ENCODE data around the gene MPL.

MPL gene

DNA sequence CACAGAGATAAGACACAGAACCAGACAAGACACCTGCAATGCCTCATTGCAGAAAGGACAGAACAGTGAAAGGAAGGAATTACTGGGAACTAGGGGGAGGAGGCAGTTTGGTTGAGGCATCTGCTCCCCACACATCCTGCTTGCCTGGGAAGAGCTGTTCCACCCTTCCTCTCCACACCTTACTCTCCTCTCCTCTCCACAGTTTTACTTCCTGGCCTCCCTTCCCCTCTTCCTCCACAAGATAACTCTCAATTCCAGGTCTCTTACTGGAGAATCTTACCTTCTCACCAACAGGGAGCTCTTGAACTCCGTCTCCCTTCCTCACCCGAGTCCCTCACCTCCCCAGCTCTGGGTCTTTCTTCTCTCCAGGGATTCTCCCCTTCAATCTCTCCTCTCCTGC lies 28.1 kb downstream of the MPL start:
- DNase-seq (ENCODE audit: low read depth in 1 of 2, low spot score in 1 of 2): no peak
- no peak overlapping the region; the same call in 1 of the 2 replicates for H3K27ac ChIP-seq (replicated peaks)
- H3K27me3 ChIP-seq (ENCODE audit: insufficient read depth, poor library complexity, severe bottlenecking): no peaks in the 10 kb centered on the region
- H3K4me3 ChIP-seq (replicated peaks; ENCODE audit: insufficient read depth, low read length): no peak overlapping the region
- TF ChIP-seq, protein P1, sequence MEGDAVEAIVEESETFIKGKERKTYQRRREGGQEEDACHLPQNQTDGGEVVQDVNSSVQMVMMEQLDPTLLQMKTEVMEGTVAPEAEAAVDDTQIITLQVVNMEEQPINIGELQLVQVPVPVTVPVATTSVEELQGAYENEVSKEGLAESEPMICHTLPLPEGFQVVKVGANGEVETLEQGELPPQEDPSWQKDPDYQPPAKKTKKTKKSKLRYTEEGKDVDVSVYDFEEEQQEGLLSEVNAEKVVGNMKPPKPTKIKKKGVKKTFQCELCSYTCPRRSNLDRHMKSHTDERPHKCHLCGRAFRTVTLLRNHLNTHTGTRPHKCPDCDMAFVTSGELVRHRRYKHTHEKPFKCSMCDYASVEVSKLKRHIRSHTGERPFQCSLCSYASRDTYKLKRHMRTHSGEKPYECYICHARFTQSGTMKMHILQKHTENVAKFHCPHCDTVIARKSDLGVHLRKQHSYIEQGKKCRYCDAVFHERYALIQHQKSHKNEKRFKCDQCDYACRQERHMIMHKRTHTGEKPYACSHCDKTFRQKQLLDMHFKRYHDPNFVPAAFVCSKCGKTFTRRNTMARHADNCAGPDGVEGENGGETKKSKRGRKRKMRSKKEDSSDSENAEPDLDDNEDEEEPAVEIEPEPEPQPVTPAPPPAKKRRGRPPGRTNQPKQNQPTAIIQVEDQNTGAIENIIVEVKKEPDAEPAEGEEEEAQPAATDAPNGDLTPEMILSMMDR (IDR thresholded peaks at IDR 0.05; ENCODE audit: insufficient read depth, low read length): no peak

DNA sequence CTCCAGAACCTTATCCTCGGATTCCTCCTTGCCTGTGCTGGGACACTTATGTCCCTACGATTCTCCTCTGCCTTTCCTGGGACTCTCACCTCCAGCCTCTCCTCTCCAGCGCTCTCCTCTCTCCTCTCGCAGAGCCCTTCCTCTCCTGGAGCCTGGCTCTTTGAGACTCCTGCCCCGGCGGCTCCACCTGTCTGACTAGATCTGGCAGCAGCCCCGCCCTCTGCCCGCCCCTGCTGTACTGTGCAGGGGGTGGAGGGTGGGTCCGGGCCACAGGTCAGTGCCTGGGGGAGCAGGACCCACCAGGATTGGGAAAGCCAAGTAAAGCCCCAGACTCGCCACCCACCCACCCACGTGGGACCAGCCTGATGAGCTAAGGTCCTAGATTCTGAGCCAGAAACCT lies 28.6 kb downstream of the MPL start:
- TF ChIP-seq POLR2AphosphoS5 (IDR thresholded peaks at IDR 0.05; ENCODE audit: low read depth) (no peak), GABPA (IDR thresholded peaks at IDR 0.05; ENCODE audit: low read depth) (no peak), SPI1 (IDR thresholded peaks at IDR 0.05; ENCODE audit: borderline replicate concordance, low read depth) (no peak), REST (IDR thresholded peaks at IDR 0.05; ENCODE audit: insufficient replicate concordance, low read depth) (no peak)
- TF ChIP-seq, protein P1 (IDR thresholded peaks at IDR 0.05; ENCODE audit: insufficient read depth, low read length): no peak
- H3K27ac ChIP-seq (replicated peaks): peak overlapping the region; percentile 6; the same call in 1 of the 2 replicates
- peak overlapping the region; percentile 70 for H3K4me3 ChIP-seq (replicated peaks; ENCODE audit: insufficient read depth, low read length)
- DNase-seq (ENCODE audit: low read depth in 1 of 2, low spot score in 1 of 2): no peak
- no peaks in the 10 kb centered on the region for H3K27me3 ChIP-seq (ENCODE audit: insufficient read depth, poor library complexity, severe bottlenecking)

DNA sequence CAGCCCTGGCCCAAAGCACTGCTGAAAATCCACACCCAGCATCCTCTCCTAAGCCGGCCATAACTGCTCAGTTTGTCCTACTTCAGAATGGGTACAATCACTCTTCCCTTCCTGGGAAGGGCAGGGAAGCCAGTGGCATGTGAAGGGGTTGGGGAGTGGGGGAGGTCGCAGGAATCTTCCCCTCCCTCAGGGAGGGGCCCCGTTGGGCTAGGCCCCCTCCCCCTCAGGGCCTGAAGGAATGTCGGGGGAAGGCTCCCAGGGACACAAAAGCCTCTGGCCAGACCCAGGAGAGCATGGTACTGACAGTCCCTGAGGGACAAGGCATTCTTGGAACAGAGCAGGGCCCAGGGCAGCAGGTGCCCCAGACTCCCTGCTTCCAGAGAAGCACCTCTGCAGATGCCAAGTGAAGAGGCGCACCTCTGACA lies 29.0 kb downstream of the MPL start:
- H3K27me3 ChIP-seq (ENCODE audit: insufficient read depth, poor library complexity, severe bottlenecking): no peaks in the 10 kb centered on the region
- peak overlapping the region; percentile 70 for H3K4me3 ChIP-seq (replicated peaks; ENCODE audit: insufficient read depth, low read length)
- H3K27ac ChIP-seq (replicated peaks): peak overlapping the region; percentile 95
- TF ChIP-seq SPI1 (IDR thresholded peaks at IDR 0.05; ENCODE audit: borderline replicate concordance, low read depth) (no peak), POLR2AphosphoS5 (IDR thresholded peaks at IDR 0.05; ENCODE audit: low read depth) (no peak), REST (IDR thresholded peaks at IDR 0.05; ENCODE audit: insufficient replicate concordance, low read depth) (no peak), GABPA (IDR thresholded peaks at IDR 0.05; ENCODE audit: low read depth) (no peak)
- TF ChIP-seq, protein P1 (IDR thresholded peaks at IDR 0.05; ENCODE audit: insufficient read depth, low read length): no peak
- DNase-seq (ENCODE audit: low read depth in 1 of 2, low spot score in 1 of 2): no peak

All from HL-60 (cell line).